DMS 273 (cell line): ENCODE results near the gene LRRC4B.
"Not testable (repeated sequence)": the region's sequence is repeated elsewhere in the genome, so short reads cannot be mapped to it uniquely, and the experiment has no call there.

Source experiments
- DNase-seq: peaks from one replicate; lab custom pipeline; 2025; ENCODE audit not compliant: unreplicated experiment; lab: John Stamatoyannopoulos, UW

LRRC4B gene

DNA sequence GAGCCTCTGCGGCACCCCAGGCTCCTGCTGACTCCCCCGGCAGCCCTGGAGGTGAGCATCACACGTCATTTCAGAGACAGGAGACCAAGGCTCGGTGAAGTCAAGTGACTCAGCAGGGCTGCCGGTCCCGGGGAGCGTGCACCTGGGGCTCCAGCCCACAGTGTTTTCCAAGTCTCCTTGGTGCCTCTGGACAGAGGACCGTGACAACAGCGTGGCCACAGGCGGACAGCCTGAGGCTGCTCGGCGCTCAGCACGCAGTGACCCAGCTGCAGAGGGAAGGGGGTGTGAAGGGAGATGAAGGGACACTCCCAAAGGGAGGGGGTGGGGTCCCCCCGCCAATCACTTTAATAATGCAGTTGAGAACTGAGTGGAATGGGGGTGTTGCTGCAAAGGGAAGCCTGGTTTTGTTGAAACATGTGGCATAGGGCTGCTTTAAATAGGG lies 37.0 kb downstream of the LRRC4B start:
- DNase-seq = no peak

DNA sequence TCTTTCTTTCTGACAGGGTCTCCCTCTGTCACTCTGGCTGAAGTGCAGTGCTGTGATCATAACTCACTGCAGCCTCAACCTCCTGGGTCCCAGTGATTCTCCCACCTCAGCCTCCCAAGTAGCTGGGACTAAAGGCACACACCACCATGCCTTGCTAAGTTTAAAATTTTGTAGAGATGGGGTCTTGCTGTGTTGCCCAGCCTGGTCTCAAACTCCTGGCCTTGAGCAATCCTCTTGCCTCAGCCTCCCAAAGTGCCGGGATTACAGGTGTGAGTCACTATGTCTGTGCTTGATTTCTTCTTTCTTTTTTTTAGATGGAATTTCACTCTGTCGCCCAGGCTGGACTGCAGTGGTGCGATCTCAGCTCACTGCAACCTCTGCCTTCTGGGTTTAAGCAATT lies 40.2 kb downstream of the LRRC4B start:
- not testable (repeated sequence) for DNase-seq

DNA sequence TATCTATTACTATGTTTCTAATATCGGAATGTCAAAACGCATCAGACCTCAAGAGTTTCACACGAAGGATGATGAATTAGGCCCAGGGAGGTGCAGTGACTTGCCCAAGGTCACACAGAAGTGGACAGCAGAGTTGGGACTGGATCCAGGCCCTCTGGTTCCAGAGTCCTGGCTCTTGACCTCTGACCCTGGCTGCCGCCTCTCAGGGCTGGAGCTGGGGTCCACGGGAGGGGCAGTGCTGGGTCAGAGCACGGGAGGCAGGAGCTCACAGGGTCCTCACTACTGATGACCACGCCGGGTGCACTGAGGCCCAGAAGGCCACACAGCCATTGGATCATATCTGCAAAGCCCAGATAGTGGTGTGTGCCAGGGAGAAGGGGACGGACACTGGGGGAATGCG lies 45.4 kb downstream of the LRRC4B start:
- DNase-seq = no peak

DNA sequence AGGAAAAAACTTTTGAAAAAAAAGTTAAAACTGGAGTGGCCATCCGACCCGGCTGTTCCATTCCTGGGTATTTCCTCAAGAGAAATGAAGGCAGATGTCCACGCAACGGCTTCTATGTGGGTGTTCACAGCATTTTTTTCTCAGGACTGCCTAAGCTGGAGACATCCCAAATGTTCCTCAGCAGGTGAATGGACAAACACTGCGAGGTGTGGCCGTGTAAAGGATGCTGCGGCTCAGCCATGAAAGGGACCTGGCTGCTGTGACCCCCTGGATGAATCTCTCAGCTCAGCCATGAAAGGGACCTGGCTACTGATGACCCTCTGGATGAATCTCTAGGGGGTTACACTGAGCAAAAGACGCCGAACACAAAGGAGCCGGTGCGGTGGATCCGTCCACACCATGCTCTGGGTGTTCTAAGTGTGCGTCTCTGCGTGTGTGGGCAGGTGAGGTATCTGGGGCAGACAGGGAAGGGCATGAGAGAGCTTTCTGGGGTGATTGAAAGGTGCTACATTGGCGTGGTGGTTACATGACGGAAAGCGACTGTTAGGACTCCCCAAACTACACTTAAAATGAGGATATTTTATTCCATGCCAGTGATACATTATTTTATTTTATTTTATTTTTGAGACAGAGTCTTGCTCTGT lies 47.3 kb downstream of the LRRC4B start:
- DNase-seq = no peak

DNA sequence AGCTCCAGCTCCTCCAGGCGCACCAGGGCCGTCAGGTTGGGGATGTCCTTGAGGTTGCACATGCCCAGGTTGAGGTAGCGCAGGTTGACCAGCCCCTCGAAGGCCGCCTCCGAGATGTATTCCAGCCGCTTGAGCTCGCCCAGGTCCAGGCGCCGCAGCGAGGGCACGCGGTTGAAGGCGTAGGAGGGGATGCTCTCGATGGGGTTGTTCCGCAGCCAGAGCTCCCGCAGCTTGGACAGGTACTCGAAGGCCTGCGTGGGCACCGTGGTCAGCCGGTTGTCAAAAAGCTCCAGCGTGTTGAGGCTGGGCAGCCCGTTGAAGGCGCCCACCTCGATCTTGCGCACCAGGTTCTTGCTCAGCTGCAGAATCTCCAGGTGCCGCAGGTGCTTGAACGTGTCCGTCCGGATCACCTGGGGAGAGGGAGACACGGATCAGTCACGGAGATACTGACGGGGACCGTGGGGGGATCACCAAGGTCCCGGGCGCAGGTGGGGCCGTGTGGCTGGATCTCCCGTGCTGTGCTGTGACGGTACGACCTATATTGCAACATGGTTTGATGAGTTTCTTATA lies 49.1 kb downstream of the LRRC4B start:
- no peak for DNase-seq

DNA sequence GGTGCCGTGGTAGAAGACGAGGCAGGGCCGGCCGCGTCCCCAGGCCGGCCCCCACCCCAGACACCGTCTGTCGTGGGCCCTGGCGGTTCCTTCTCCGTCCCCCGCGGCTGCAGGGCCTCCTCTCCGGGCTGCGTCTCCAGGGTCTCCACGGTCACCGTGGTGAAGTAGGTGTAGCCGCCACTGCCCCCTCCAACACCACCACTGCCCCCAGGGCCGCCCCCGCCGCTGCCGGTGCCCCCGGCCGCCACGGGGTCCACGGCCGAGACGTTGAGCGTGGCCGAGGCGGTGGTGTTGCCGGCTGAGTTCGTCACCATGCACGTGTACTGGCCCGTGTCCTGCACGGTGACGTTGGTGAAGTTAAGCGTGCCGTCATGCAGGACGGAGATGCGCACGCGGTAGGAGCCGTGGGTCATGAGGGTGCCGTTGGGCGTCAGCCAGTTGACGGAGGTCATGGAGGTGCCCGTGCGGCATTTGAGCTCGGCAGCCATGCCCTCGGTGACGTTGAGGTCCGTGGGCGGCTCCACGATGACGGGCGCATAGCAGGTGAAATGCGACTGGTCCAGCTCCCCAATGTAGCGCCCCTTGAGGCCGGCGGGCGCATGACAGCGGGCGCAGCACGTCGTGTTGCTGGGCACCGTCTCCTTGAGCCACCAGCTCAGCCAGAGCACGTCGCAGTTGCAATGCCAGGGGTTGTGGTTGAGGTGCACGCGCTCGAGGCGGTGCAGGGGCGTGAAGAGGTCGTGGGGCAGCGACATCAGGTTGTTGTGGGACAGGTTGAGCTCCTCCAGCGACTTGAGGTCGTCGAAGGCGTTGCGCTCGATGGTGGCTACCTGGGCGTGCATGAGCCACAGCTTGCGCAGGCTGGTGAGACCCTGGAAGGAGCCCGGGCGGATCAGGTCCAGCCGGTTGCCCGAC lies 49.9 kb downstream of the LRRC4B start:
- DNase-seq = no peak

DNA sequence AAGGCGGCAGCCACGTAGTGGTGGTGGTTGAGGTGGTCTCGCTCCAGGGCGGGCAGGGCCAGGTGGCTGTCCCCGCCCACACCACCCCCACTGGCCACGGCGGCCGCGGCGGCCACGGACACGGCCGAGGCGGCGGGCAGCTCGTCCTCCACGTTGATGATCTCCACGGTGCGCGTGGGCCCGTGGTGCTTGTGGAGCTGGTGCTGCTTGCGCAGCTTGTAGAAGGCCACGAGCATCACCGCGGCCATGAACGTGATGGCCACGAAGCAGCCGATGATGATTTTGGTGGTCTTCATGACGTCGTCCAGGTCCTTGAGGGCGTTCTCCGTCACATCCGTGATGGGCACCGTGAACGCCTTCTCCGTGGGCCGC lies 50.5 kb downstream of the LRRC4B start:
- no peak for DNase-seq

DNA sequence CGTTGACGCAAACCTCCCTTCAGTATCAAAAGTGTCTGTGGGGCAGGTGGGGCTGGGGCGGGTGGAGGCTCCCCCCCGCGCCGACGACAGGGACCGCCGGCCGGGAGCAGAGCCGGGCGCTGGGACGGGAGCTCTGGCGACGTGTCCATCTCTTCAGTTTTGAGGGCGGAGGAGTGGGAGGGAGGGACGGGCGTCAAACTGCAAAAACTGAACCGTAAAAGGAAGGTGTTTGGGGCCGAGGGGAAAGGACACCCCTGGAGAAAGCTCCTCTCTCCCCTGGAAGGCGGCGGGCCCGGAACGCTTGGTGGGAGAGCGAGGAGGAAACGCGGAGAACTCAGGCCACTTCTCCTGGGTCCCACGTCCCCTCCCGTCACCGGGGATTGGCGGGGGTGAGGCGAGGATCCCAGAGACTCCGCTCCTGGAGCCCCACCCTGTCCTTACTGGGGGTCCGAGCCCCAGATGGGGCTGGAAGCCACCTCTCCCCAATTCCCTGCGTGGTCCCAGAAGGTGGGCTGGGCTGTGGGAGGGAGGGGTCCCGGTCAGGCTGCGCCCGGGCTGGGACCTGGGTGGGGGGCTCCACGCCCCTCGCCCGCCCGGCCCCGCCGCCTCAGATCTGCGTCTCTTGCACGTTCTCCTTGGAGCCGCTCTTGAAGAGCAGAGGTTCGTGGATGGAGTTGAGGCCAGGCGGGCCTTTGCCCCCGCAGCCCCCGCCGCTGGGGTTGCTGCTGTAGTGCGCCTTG lies 51.1 kb downstream of the LRRC4B start:
- DNase-seq = no peak

DNA sequence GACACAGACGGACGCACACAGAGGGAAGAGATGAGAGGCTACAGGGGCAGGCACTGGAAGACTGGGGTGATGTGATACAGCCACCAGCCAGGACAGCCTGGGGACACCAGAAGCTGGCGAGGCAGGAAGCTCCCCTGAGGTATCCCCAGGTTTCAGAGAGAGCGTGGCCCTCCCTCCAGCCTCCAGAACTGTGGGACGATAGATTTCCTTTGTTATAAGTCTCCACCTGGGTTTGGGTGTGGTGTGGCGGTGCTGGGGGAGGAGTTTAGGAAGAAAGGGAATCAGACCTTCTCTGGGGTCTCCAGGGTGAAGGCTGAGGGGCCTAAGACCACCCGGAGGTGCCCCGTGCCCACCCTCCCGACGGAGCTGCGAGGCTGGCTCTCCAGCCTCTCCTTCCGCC lies 51.8 kb downstream of the LRRC4B start:
- no peak for DNase-seq

DNA sequence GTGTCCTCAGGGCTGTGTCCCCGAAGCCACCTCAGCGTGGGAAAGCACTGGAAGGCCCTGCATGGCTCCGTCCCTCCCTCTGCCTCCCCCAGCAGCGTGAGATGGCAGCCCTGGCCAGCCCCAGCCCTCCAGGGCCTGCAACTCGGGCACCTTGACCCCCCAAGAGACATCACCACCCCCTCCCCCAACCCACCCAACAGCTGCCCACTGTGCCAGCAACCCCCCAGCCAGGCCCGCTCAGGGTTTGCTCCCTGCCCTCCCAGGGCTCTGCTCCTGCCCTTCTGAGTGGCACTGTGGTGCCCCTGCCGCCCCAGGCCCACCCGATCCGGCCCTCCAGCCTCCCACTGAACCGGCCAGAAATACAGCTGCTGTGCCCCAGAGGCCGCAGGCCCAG lies 53.1 kb downstream of the LRRC4B start:
- DNase-seq = no peak

DNA sequence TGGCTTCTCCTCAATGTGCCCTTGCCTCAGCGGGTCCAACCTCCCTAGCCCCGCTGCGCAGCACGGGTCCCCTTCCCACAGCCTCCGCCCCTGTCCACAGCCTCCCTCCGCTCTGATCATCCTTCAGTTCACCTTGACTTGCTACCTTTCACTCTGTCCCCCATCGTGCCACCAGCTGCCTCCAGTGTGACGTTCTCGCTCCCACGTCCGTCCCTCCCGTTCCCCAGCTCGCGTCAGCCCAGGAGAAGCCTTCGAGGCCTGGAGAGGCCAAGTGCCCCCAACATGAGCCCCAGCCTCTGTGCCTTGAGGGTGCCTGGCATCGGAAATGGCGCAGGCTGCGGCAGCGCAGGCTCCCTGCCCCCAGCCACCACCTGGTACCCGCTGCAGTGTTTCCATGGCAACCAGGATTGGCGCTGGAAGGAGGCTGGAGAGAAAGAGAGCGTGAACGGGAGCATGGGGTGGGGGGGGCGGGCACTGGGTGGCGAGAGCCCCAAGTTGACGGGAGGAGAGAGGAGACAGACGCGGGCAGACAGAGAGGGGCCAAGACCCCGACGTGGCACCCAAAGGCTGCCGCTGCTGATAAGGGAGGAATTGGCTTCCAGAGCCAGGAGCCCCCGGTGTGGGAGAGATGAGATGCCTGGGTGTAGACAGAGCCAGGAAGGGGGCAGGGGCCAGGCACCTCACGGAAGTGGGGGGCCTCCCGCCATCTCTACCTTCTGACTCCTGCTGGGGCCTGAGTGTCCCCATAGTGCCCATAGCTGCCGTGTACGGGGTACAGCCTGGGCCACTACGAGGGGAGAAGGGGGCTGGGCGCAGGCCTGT lies 53.7 kb downstream of the LRRC4B start:
- DNase-seq = peak; percentile 87

DNA sequence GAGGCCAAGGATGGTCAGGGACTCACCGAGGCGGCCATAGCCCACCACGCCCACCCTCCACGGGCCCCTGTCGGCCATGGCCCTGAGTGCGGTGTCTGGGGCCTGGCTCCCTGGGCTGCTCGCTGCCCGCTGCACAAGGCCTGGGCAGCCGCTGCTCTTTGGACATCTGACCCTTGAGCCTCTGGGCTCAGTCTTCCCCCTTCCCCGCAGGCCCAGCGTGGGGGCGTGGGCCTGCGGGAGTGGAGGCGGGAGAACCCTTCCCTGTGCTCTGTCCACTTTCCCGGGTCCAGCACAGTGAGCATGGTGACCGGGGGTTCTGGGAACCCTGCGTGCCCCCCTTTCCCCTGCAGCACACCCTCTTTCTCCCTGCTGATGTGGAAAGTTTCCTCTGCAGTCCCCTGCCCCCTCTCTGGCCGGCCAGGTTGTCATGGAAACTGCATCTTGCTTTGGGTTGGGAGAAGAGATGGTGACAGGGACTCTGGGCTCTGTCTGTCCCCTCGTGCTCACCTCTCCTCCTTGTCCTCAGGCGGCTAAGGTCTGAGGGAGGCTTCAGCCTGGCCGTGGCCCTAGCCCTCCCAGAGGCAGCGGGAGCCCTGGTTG lies 54.4 kb downstream of the LRRC4B start, which contains the start of gene ASPDH:
TSS of gene ASPDH (minus strand) at position 168 of the 600 bp plus-strand sequence. CDS start at position 78, 90 bp downstream.
- peak; percentile 47 for DNase-seq

DNA sequence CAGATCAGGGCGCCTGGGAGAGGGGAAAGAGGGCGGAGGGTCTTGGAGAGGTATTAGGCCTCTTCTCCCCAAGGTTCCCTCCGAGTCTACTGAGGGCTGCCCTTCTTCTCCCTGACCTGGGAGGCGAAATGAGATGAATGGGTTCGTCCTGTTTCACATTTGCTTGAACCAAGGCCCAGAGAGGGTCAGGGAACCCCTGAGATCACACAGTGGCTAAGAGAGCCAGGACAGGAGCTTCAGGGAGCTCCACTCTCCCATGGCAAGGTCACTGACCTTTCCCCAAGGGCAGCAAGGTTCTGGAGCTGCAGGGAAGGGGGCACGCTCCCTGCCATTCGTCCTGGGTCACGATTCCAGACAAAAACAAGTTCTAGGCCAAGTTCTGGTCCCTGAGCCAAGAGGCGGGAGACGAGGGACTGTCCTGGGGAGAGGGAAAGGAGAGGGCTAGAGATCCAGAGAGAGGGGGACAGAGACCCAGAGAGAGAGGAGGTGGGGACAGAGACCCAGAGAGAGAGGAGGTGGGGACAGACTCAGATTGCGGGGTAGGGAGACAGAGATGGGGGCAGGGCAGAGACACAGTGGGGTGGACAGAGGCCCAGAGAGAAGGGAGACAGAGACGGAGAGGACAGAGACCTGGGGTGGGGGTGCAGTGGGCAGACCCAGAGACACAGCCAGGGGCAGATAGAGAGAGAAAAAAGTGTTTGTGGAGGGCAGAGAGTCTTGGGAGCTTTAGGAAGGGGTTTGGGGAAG lies 55.1 kb downstream of the LRRC4B start:
- no peak for DNase-seq

DNA sequence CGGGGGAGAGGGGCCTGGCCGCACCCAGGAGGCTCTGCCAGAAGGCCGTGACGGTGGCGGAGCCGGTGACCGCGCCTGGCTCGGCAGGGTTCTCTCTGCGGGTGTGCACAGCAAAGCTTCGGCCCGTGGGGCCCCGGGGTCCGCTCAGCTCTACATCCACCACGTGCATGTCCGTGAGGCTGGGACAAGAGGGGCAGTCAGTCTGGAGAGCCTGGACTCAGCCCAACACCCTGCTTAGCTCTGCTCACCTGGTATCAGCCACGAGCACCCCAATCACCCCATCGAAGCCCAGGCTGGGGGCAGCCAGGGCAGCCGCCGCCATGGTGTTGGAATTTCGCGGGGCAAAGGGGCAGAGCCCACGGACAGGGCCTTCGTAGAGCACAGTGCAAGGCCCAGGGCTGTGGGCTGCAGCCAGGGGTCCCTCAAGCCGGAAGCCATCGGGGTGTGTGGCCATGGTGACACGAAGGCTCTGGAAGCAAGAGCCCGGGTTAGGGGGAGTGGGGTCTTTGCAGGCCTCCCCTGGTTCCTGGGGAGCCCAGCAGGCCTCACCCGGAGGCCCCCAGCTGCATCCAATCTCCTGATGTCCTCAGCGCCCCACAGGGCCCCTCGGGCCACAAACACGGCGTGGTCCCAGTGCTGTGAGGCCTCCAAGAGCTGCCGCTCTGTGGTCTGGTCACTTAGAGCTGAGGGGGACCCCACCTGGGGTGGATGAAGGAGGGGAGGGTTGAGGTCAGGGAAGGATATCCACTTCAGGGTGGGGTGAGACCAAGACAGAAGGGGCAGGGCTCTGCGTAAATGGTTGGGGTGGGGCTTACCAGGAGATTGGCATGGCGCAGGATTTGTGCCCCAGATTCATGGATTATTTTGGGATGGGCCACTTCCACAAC lies 55.9 kb downstream of the LRRC4B start:
- DNase-seq = no peak

DNA sequence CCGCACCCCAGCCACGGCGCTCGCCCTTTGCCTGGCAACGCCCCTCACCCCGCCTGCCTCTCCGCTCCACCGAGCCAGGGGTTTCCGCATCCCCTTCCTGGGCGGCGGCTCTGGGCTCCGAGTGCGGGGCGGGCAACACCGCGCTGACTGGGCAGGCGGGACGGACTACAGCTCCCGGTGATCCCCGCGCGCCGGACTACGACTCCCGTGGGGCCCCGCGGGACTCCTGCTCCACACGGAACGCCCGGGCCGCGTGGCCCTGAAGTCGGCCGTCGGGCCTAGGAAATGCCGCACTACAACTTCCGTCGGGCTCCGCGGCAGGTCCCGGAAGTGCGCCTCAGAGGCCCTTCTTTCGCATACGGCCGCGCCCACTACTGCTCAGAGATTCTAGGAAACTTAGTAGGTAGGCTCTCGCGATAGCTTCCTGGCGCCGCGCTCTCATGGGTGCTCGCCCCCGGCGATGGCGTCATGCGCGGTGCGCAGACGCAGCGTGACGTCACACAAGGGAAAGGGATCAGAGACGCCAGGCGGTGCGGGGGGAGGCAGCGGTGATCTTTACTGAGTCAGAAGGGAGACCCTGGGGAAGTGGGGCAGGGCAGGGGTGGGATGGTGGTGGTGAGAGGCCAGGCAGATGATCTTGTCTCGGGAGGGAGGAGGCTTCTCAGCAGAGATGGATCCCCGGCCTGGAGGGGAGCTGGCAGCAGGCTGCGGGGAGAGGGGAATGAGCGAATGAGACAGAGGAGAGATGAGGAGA lies 57.0 kb downstream of the LRRC4B start, which contains the start of gene JOSD2:
TSS of gene JOSD2 (minus strand) at position 123 of the 754 bp plus-strand sequence. CDS start 760 bp downstream, outside the sequence.
- peak; percentile 100 for DNase-seq

DNA sequence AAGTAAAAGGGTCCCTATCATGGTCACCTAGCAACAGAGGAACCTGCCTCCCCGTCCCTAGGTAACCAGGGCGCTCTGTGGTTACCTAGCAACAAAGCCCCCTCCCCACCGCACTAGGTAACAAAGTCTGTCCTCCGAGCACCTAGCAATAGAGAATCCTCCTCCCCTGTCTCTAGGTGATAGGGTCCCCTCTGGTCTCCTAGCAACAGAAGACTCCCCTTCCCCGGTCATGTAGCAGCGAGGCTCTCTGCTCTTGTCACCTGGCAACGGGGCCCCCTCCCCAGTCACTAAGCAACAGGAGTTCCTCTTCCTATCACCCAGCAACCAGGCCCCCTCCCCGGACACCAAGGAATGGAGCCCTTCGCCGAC lies 57.6 kb downstream of the LRRC4B start:
- DNase-seq = no peak

DNA sequence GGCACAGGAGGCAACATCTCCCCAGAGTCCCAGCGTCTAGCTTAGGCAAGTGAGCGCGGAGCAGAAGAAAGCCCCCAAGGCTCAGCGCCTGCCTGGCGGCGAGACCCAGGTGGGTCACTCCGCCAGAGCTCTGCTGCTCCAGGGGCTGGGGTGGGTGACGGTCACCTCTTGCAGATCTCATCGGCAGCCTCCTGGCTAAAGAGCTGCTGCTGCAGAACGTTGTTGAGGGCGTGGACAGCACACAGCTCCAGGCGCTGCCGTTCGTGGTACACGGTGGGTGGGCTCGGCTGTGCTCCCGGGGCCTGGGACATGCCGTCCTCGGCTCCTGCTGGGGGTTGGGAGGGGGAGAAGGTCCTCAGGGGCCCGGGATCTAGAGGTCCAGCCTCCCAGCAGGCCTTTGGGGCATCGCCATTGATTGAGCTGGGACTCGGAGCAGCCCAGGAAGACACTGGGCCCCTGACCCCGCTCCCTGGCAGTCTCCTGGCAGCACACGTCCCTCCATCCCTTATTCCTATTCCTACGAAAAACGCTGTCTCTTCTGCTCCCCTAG lies 58.0 kb downstream of the LRRC4B start:
- DNase-seq = no peak
